A549 (cell line): ENCODE data around the gene ADCY4. TPM values are rescaled to one million over a fixed set of nuclear protein-coding genes. Genes with fewer than 3 reads are reported as not detected.

Experiments used
- ATAC-seq, 2 experiments: fragments of 200-7000 bp in 1 of 2; fragments of >200 bp in 1 of 2; cut with Nextera tagmentation in 1 of 2; cut with Tn5 transposase in 1 of 2; 3 replicates each; pipeline versions ENCODE4 v1.8.0 to v1.9.1; 2018 to 2020; ENCODE audit warnings: mild to moderate bottlenecking in 1 of 2, moderate library complexity in 1 of 2
- CTCF ChIA-PET: fragments of 300-600 bp; sonication (Branson Sonifier 250); formaldehyde crosslinking; extraction: SDS; loops from one replicate; lab custom pipeline; 2021; ENCODE audit warnings: antibody characterized with exemption, inconsistent platforms; lab: Yijun Ruan, JAX
- POLR2A ChIA-PET: fragments of 350-600 bp; formaldehyde crosslinking; extraction: SDS; loops from one replicate; lab custom pipeline; 2021; ENCODE audit warnings: antibody characterized with exemption, inconsistent platforms; lab: Yijun Ruan, JAX
- DNase-seq, 2 experiments: peaks; one replicate each; pipeline versions ENCODE4 v3.0.0 to v3.0.0-alpha.2; 2011 to 2016; ENCODE audit warnings: low read depth in 1 of 2, low spot score in 1 of 2
- FAIRE-seq: peaks from 2 replicates; lab custom pipeline; 2011; peaks lifted over from hg19 to GRCh38; lab: Jason Lieb, UNC
- H3K27ac ChIP-seq, 2 experiments: fragments of >200 bp; sonication (Bioruptor Twin); formaldehyde crosslinking; 3 replicates each; pipeline ENCODE4 v1.5.1; 2016 to 2017
- H3K4me1 ChIP-seq: fragments of >200 bp; sonication (Bioruptor Twin); formaldehyde crosslinking; 3 replicates; pipeline ENCODE4 v1.6.1; 2016
- H3K4me2 ChIP-seq: fragments of >200 bp; sonication (Bioruptor Twin); formaldehyde crosslinking; 3 replicates; pipeline ENCODE4 v1.6.1; 2016
- H3K4me3 ChIP-seq: fragments of >200 bp; sonication (Bioruptor Twin); formaldehyde crosslinking; 3 replicates; pipeline ENCODE4 v1.5.1; 2016
- H3K9me3 ChIP-seq: fragments of >200 bp; sonication (Bioruptor Twin); formaldehyde crosslinking; 3 replicates; pipeline ENCODE4 v1.6.1; 2016
- EHF ChIP-seq: fragments of 250-450 bp; sonication (Bioruptor Pico); IDR thresholded peaks from 2 replicates; pipeline ENCODE4 v1.5.0; 2020; ENCODE audit warnings: mild to moderate bottlenecking
- EHMT2 ChIP-seq: fragments of 200-600 bp; sonication (generic); IDR thresholded peaks from 2 replicates; pipeline ENCODE4 v1.6.1; 2016; ENCODE audit warnings: antibody characterized with exemption, low read depth, mild to moderate bottlenecking, moderate library complexity
- ELK1 ChIP-seq: fragments of 150-350 bp; IDR thresholded peaks from 2 replicates; pipeline ENCODE4 v1.6.1; 2014; ENCODE audit warnings: low read depth, mild to moderate bottlenecking, low read length
- ESRRA ChIP-seq: fragments of 150-350 bp; IDR thresholded peaks from 2 replicates; pipeline ENCODE4 v1.6.1; 2014; ENCODE audit warnings: mild to moderate bottlenecking, low read length, borderline replicate concordance
- MAZ ChIP-seq: fragments of 150-350 bp; IDR thresholded peaks from 2 replicates; pipeline ENCODE4 v1.6.1; 2014; ENCODE audit warnings: antibody characterized with exemption, low read depth, low read length, borderline replicate concordance
- NFE2L2 ChIP-seq: fragments of 150-350 bp; conservative IDR thresholded peaks from 2 replicates; pipeline ENCODE4 v1.6.1; 2014; ENCODE audit warnings: low read length
- RAD21 ChIP-seq, 2 experiments: fragments of >200 bp in 1 of 2; sonication (Bioruptor Twin) in 1 of 2; formaldehyde crosslinking in 1 of 2; IDR thresholded peaks in 1 of 2; conservative IDR thresholded peaks in 1 of 2; 2 replicates in 1 of 2; 3 replicates in 1 of 2; pipeline ENCODE4 v1.6.1; 2012 to 2018; ENCODE audit warnings: inconsistent platforms in 1 of 2
- RARB ChIP-seq: fragments of 250-450 bp; sonication (Bioruptor Pico); IDR thresholded peaks from 2 replicates; pipeline ENCODE4 v1.8.0; 2021; ENCODE audit warnings: mild to moderate bottlenecking, moderate library complexity
- SMC3 ChIP-seq: fragments of >200 bp; sonication (Bioruptor Twin); formaldehyde crosslinking; IDR thresholded peaks from 3 replicates; pipeline ENCODE4 v1.6.1; 2018; ENCODE audit warnings: inconsistent platforms
- SREBF2 ChIP-seq: fragments of 450-650 bp; IDR thresholded peaks from 2 replicates; pipeline ENCODE4 v1.6.1; 2014; ENCODE audit warnings: mild to moderate bottlenecking, moderate library complexity
- USF2 ChIP-seq: fragments of 450-650 bp; IDR thresholded peaks from 2 replicates; pipeline ENCODE4 v1.6.1; 2014; ENCODE audit warnings: antibody characterized with exemption
- WGBS: methylation state at CpG from one replicate; pipeline ENCODE4 v1.1.6; 2017; ENCODE audit errors: missing lambda C conversion rate; 5-methylcytosine and 5-hydroxymethylcytosine counted together
- polyA plus RNA-seq, 4 experiments: library from polyadenylated mRNA; depleted of rRNA in 3 of 4; stranded (reverse); fragments of >200 nt; fragmentation: RNase III in 1 of 4; extraction: RNeasy Plus Mini Kit Qiagen cat#74134 plus additional on column Dnase treatment in 1 of 4; gene quantifications; 2 replicates in 3 of 4; 3 replicates in 1 of 4; pipeline ENCODE4 v1.2.3, GENCODE V29; 2011 to 2017
- TF ChIP-seq, protein P1 (sequence below): fragments of >200 bp; sonication (Bioruptor Twin); formaldehyde crosslinking; IDR thresholded peaks from 3 replicates; pipeline ENCODE4 v1.5.1; 2016

Gene ADCY4
- polyA plus RNA-seq, 2 of the 4 experiments (the other 2 are of a cell fraction) = not detected

DNA sequence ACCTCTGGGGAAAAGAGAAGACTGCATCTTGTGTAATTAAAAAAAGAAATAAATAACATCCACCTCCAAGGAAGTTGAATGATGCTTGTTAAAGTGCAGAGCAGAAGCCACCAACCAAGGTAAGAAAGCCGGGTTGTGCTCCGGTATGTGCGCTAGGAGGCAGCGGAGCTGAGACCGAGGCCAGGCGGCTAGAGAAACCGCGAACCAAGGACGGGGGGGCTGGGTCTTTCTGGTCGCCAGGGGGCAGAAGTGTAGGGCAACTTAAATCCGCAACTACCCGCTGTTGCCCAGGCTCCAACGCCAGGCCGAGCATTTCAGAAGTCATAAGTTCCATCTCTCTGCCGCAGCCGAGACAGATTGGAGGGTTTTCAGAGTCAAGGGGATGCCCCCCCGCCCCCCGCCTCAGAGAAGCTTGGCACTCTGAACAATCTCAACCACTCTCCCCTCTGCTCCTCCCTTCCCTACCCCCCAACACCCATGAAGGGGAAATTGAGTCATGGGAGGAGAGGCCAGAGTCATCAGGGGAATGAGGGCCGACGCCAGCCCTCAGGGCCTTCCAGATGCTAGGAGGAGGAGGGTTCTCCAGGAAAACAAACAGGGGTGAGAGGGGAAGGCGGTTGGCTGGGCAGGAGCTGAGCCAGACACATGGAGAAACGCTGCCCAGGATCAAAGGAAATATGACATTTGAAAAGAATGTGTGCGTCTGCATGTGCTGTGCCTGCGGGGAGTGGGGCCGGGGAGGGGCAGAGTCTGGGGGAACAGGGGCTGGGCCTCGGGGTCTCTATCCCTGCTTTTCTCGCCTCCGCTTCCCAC lies 30.9 kb upstream of the ADCY4 start:
- CTCF ChIA-PET = interaction anchor here (0.6 to 2.2 kb wide), 22 partner anchors 8 to 92 kb away, joined by 3 to 32 read pairs (median 4); partner anchors contain the start of gene KHNYN
- H3K4me3 ChIP-seq = peak overlapping the region; percentile 39; the same call in 2 of the 3 replicates
- no peaks in the 10 kb centered on the region for H3K9me3 ChIP-seq
- FAIRE-seq (no peak), DNase-seq (peak; percentile 33 to 86), ATAC-seq (peak; percentile 24 to 77; a peak in 4 of 6 replicates)
- POLR2A ChIA-PET = interaction anchor here (1.0 to 2.2 kb wide), 3 partner anchors 43 to 66 kb away, joined by 3 to 7 read pairs (median 5); partner anchors contain the start of gene KHNYN
- TF ChIP-seq ELK1 (no peak), ESRRA (no peak), RAD21 (conservative IDR thresholded peaks at IDR 0.05 in 1 of 2, IDR thresholded peaks at IDR 0.05 in 1 of 2) (peak; percentile 41 to 46; a peak in 3 of 5 replicates), SMC3 (peak; percentile 52), EHMT2 (no peak), MAZ (no peak), NFE2L2 (no peak), RARB (no peak), SREBF2 (no peak)
- TF ChIP-seq, protein P1, sequence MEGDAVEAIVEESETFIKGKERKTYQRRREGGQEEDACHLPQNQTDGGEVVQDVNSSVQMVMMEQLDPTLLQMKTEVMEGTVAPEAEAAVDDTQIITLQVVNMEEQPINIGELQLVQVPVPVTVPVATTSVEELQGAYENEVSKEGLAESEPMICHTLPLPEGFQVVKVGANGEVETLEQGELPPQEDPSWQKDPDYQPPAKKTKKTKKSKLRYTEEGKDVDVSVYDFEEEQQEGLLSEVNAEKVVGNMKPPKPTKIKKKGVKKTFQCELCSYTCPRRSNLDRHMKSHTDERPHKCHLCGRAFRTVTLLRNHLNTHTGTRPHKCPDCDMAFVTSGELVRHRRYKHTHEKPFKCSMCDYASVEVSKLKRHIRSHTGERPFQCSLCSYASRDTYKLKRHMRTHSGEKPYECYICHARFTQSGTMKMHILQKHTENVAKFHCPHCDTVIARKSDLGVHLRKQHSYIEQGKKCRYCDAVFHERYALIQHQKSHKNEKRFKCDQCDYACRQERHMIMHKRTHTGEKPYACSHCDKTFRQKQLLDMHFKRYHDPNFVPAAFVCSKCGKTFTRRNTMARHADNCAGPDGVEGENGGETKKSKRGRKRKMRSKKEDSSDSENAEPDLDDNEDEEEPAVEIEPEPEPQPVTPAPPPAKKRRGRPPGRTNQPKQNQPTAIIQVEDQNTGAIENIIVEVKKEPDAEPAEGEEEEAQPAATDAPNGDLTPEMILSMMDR = peak; percentile 43
- H3K27ac ChIP-seq = peak overlapping the region; percentile 45 to 62; a peak in 4 of 6 replicates
- 44% methylated on average over 26 of the region's 28 CpGs for WGBS
- H3K4me2 ChIP-seq = peak overlapping the region; percentile 69
- H3K4me1 ChIP-seq = peaks cover 15% of the 10 kb centered on the region

DNA sequence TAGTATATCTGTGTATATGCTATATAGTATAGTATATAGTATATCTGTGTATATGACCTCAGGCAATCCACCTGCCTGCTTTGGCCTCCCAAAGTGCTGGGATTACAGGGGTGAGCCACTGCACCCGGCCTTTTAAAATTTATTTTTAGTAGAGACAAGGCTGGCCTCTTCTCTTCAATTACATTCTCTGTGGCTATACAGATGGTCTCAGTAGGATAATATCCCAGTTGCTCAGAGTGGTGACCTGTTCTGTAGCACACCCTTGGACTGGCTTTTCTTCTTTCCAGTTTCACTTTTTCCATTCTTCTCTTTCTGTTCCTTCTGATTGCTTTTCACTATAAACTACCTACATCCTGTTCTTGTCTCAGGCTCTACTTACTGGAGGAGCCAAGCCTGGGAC lies 30.0 kb upstream of the ADCY4 start:
- TF ChIP-seq EHF (CRISPR knock-in tag) = no peak

GRCh38 chr14:24363401-24363800 lies 28.5 kb upstream of the ADCY4 start:
- TF ChIP-seq SREBF2 (no peak), USF2 (no peak)
- Histone ChIP-seq H3K4me2 (no peak overlapping the region), H3K4me1 (peaks cover 15% of the 10 kb centered on the region), H3K4me3 (no peak overlapping the region), H3K9me3 (no peaks in the 10 kb centered on the region), H3K27ac (no peak overlapping the region)
- ChIA-PET POLR2A (no interaction called here), CTCF (interaction anchor here (1.6 to 4.5 kb wide), 4 partner anchors 30 to 68 kb away, joined by 8 to 30 read pairs (median 18); partner anchors contain the start of gene CIDEB)
- no peak for DNase-seq
- no peak for ATAC-seq
- no peak for FAIRE-seq
- WGBS = 78% methylated on average over 5 of the region's 5 CpGs

More for the DNA sequence above, 30.0 kb upstream of the ADCY4 start:
- no peak overlapping the region for H3K4me3 ChIP-seq
- FAIRE-seq = no peak
- H3K4me1 ChIP-seq = peaks cover 15% of the 10 kb centered on the region
- ChIA-PET POLR2A (interaction anchor here (1.0 to 2.2 kb wide), 2 partner anchors 65 to 67 kb away, joined by 5 to 7 read pairs; partner anchors contain the start of gene KHNYN), CTCF (interaction anchor here (0.7 to 2.2 kb wide), 10 partner anchors 9 to 72 kb away, joined by 3 to 32 read pairs (median 6); partner anchors contain the start of gene KHNYN)
- no peaks in the 10 kb centered on the region for H3K9me3 ChIP-seq
- no peak for ATAC-seq
- H3K27ac ChIP-seq = no peak overlapping the region
- no peak overlapping the region for H3K4me2 ChIP-seq
- WGBS = 69% methylated on average over 1 of the region's 1 CpG
- no peak for DNase-seq
